ENCODE data around the gene FARP1. TPM values are rescaled to one million over a fixed set of nuclear protein-coding genes. Genes with fewer than 3 reads are reported as not detected.

The FARP1 gene
- total RNA-seq, 1 donor from 2014 or later = 128 TPM

DNA sequence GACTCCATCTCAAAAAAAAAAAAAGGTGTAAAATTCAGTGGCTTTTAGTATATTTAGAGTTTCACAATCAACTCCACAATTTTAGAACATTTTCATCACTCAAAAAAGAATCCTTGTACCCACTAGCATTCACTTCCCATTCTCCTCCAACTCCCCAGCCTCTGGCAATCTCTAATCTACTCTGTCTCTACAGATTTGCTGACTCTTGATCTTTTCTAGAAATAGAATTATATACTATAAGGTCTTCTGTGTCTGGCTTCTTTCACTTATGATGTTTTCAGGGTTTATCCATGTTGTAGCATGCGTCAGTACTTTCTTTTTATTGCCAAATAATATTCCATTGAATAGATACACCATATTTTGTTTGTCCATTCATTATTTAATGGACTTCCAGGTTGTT, 8.0 kb upstream of the FARP1 start:
- TF ChIP-seq, protein P1, sequence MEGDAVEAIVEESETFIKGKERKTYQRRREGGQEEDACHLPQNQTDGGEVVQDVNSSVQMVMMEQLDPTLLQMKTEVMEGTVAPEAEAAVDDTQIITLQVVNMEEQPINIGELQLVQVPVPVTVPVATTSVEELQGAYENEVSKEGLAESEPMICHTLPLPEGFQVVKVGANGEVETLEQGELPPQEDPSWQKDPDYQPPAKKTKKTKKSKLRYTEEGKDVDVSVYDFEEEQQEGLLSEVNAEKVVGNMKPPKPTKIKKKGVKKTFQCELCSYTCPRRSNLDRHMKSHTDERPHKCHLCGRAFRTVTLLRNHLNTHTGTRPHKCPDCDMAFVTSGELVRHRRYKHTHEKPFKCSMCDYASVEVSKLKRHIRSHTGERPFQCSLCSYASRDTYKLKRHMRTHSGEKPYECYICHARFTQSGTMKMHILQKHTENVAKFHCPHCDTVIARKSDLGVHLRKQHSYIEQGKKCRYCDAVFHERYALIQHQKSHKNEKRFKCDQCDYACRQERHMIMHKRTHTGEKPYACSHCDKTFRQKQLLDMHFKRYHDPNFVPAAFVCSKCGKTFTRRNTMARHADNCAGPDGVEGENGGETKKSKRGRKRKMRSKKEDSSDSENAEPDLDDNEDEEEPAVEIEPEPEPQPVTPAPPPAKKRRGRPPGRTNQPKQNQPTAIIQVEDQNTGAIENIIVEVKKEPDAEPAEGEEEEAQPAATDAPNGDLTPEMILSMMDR (IDR thresholded peaks at IDR 0.05; ENCODE audit: insufficient read depth, low read depth, low read length) = no peak
- no peak for TF ChIP-seq EZH2 (IDR thresholded peaks at IDR 0.05; ENCODE audit: insufficient read depth, low read length)
- H3K27ac Mint-ChIP-seq (ENCODE audit: unreplicated experiment) = no peak overlapping the region
- H3K79me2 ChIP-seq (ENCODE audit: insufficient read depth, low read length) = no peaks in the 10 kb centered on the region
- no peak for DNase-seq (ENCODE audit: low read depth)
- H3K9me3 Mint-ChIP-seq (ENCODE audit: unreplicated experiment) = no peaks in the 10 kb centered on the region
- no peaks in the 10 kb centered on the region for H3K36me3 ChIP-seq (ENCODE audit: insufficient read depth, low read length)
- H3K4me3 ChIP-seq (ENCODE audit: insufficient read depth, low read depth, low read length) = no peak overlapping the region
- H3K4me2 ChIP-seq (ENCODE audit: low read length) = no peak overlapping the region
- H3K4me3 Mint-ChIP-seq (ENCODE audit: unreplicated experiment) = no peak overlapping the region
- FAIRE-seq = no peak
- no peaks in the 10 kb centered on the region for H3K4me1 ChIP-seq (ENCODE audit: insufficient read depth, low read length)
- no peak overlapping the region for H3K27ac ChIP-seq (ENCODE audit: low read depth, low read length)
- H4K20me1 ChIP-seq (ENCODE audit: insufficient read depth, low read length) = no peaks in the 10 kb centered on the region
- no peaks in the 10 kb centered on the region for H3K9me3 ChIP-seq (ENCODE audit: insufficient read depth, low read depth, low read length)
- no peak overlapping the region for H3K9ac ChIP-seq (ENCODE audit: low read length)
- H3K27me3 ChIP-seq (ENCODE audit: insufficient read depth, low read length) = no peaks in the 10 kb centered on the region
- H2AFZ ChIP-seq (ENCODE audit: low read depth, low read length) = no peak overlapping the region
- peaks cover 14% of the 10 kb centered on the region for H3K27me3 Mint-ChIP-seq (ENCODE audit: low read depth, unreplicated experiment)
- H3K4me1 Mint-ChIP-seq (ENCODE audit: low read depth, unreplicated experiment) = no peaks in the 10 kb centered on the region
- H3K36me3 Mint-ChIP-seq (ENCODE audit: low read depth, unreplicated experiment) = no peaks in the 10 kb centered on the region

DNA sequence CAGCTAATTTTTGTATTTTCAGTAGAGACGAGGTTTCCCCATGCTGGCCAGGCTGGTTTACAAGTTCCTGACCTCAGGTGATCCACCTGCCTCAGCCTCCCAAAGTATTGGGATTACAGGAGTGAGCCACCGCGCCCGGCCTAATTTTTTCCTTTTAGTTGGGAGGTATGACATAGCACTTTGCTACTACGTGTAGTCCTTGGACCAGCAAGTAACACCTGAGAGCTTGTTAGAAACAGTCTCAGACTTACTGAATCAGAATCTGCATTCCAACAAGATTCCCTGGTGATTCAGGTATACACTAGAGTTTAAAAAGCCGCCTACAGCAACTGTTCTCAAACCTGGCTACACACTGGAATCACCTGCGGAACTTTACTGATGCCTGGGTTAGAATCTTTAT, 1.8 kb upstream of the FARP1 start:
- Histone ChIP-seq H3K27ac (ENCODE audit: low read depth, low read length) (no peak overlapping the region), H3K27me3 (ENCODE audit: insufficient read depth, low read length) (no peaks in the 10 kb centered on the region), H2AFZ (ENCODE audit: low read depth, low read length) (no peak overlapping the region), H3K4me3 (ENCODE audit: insufficient read depth, low read depth, low read length) (no peak overlapping the region), H3K9ac (ENCODE audit: low read length) (no peak overlapping the region), H4K20me1 (ENCODE audit: insufficient read depth, low read length) (peaks cover 17% of the 10 kb centered on the region), H3K9me3 (ENCODE audit: insufficient read depth, low read depth, low read length) (no peaks in the 10 kb centered on the region), H3K4me1 (ENCODE audit: insufficient read depth, low read length) (peaks cover 17% of the 10 kb centered on the region), H3K36me3 (ENCODE audit: insufficient read depth, low read length) (no peaks in the 10 kb centered on the region), H3K4me2 (ENCODE audit: low read length) (no peak overlapping the region), H3K79me2 (ENCODE audit: insufficient read depth, low read length) (peaks cover 25% of the 10 kb centered on the region)
- Mint-ChIP-seq H3K27me3 (ENCODE audit: low read depth, unreplicated experiment) (peaks cover 13% of the 10 kb centered on the region), H3K4me1 (ENCODE audit: low read depth, unreplicated experiment) (peaks cover 16% of the 10 kb centered on the region), H3K9me3 (ENCODE audit: unreplicated experiment) (no peaks in the 10 kb centered on the region), H3K4me3 (ENCODE audit: unreplicated experiment) (no peak overlapping the region), H3K27ac (ENCODE audit: unreplicated experiment) (no peak overlapping the region), H3K36me3 (ENCODE audit: low read depth, unreplicated experiment) (peaks cover 1% of the 10 kb centered on the region)
- DNase-seq (ENCODE audit: low read depth) (no peak), FAIRE-seq (no peak)
- no peak for TF ChIP-seq EZH2 (IDR thresholded peaks at IDR 0.05; ENCODE audit: insufficient read depth, low read length)
- TF ChIP-seq, protein P1 (IDR thresholded peaks at IDR 0.05; ENCODE audit: insufficient read depth, low read depth, low read length) = no peak

DNA sequence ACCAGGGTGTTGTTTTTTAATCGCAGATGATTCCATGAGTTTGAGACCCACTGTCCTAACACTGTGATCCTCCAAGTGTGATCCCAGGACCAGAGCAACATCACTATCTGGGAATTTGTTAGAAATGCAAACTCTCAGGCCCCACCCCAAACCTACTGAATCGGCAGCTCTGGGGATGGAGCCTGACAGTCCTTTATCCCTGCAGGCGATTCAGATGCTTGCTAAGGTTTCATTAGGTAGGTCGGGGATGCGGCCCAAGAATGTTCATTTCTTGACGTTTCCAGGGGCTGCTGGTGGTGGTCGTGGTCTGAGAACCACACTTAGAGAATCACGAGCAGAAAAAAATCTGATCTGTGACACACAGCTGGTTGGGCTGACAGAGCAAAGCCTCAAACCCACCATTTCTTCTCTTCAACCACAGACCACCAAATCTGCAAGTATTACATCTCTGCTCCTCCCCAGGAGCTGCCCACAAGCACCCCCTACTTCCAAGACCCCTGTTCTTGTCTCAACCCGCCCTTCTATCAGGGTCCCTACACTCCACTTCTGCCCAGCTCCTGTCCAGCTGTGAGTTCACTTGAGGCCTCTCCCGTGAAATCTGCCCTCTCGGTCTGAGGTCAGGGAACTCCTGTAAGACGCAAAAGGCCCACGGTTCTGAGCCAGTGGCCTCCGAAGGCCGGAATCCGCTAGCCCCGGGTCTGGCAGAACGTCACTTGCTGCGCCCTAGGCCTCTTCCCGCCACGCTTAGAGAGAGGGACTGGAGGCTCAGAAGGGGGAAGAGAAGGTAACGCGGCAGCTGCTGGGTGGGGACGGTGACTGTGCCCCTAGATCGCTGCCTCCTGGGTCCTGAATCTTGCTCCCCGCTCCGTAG, 1.1 kb upstream of the FARP1 start:
- no peaks in the 10 kb centered on the region for H3K27me3 ChIP-seq (ENCODE audit: insufficient read depth, low read length)
- DNase-seq (ENCODE audit: low read depth) (no peak), FAIRE-seq (no peak)
- peak overlapping the region; percentile 63 for H3K4me3 ChIP-seq (ENCODE audit: insufficient read depth, low read depth, low read length)
- peaks cover 31% of the 10 kb centered on the region for H3K79me2 ChIP-seq (ENCODE audit: insufficient read depth, low read length)
- no peak overlapping the region for H3K27ac ChIP-seq (ENCODE audit: low read depth, low read length)
- TF ChIP-seq EZH2 (IDR thresholded peaks at IDR 0.05; ENCODE audit: insufficient read depth, low read length) = no peak
- TF ChIP-seq, protein P1 (IDR thresholded peaks at IDR 0.05; ENCODE audit: insufficient read depth, low read depth, low read length) = no peak
- H3K9me3 Mint-ChIP-seq (ENCODE audit: unreplicated experiment) = no peaks in the 10 kb centered on the region
- H3K36me3 ChIP-seq (ENCODE audit: insufficient read depth, low read length) = no peaks in the 10 kb centered on the region
- H3K4me1 Mint-ChIP-seq (ENCODE audit: low read depth, unreplicated experiment) = peaks cover 23% of the 10 kb centered on the region
- H3K36me3 Mint-ChIP-seq (ENCODE audit: low read depth, unreplicated experiment) = peaks cover 1% of the 10 kb centered on the region
- peak overlapping the region; percentile 93 for H3K9ac ChIP-seq (ENCODE audit: low read length)
- peaks cover 13% of the 10 kb centered on the region for H3K27me3 Mint-ChIP-seq (ENCODE audit: low read depth, unreplicated experiment)
- no peaks in the 10 kb centered on the region for H3K9me3 ChIP-seq (ENCODE audit: insufficient read depth, low read depth, low read length)
- peak overlapping the region; percentile 69 for H3K27ac Mint-ChIP-seq (ENCODE audit: unreplicated experiment)
- peak overlapping the region; percentile 77 for H3K4me3 Mint-ChIP-seq (ENCODE audit: unreplicated experiment)
- H3K4me2 ChIP-seq (ENCODE audit: low read length) = peak overlapping the region; percentile 99
- H2AFZ ChIP-seq (ENCODE audit: low read depth, low read length) = peak overlapping the region; percentile 68
- peaks cover 24% of the 10 kb centered on the region for H4K20me1 ChIP-seq (ENCODE audit: insufficient read depth, low read length)
- H3K4me1 ChIP-seq (ENCODE audit: insufficient read depth, low read length) = peaks cover 24% of the 10 kb centered on the region

Measured in astrocyte (in vitro differentiated cells and primary cell).